Heart right ventricle (tissue), 16 donors: Measurements from ENCODE around the gene VIT. TPM values are rescaled to one million over a fixed set of nuclear protein-coding genes. Genes with fewer than 3 reads are reported as not detected.

Experiments
- ATAC-seq, 8 donors: fragments of 200-7000 bp; cut with Tn5 transposase; one replicate each; pipeline ENCODE4 v1.9.1; 2020; ENCODE audit warnings: mild to moderate bottlenecking in 8 of 8, moderate library complexity in 8 of 8, moderate number of reproducible peaks in 1 of 8
- DNase-seq, 2 donors: peaks; one replicate each; pipeline ENCODE4 v3.0.0-alpha.2; 2020
- H3K27ac ChIP-seq, 10 donors: fragments of 200-600 bp; sonication (generic) in 2 of 10; one replicate each; pipeline versions ENCODE4 v1.5.0 to v1.8.0; 2020 to 2022; ENCODE audit warnings: mild to moderate bottlenecking in 3 of 10
- H3K27me3 ChIP-seq, 7 donors: fragments of 200-600 bp; one replicate each; pipeline ENCODE4 v1.8.0; 2021 to 2022; ENCODE audit warnings: mild to moderate bottlenecking in 2 of 7
- H3K36me3 ChIP-seq, 9 donors: fragments of 200-600 bp; sonication (generic) in 1 of 9; one replicate each; pipeline versions ENCODE4 v1.5.0 to v1.8.0; 2020 to 2022; ENCODE audit warnings: mild to moderate bottlenecking in 2 of 9
- H3K4me1 ChIP-seq, 9 donors: fragments of 200-600 bp; sonication (generic) in 1 of 9; one replicate each; pipeline versions ENCODE4 v1.5.0 to v1.8.0; 2020 to 2022; ENCODE audit warnings: mild to moderate bottlenecking in 4 of 9
- H3K4me3 ChIP-seq, 10 donors: fragments of 200-600 bp; sonication (generic) in 2 of 10; one replicate each; pipeline versions ENCODE4 v1.5.0 to v1.8.0; 2020 to 2022; ENCODE audit warnings: mild to moderate bottlenecking in 7 of 10, moderate library complexity in 2 of 10
- H3K9me3 ChIP-seq, 11 donors: fragments of 200-600 bp in 10 of 11; sonication (generic) in 2 of 11; one replicate each; pipeline versions ENCODE4 v1.5.0 to v1.8.0; 2013 to 2022; ENCODE audit warnings: mild to moderate bottlenecking in 2 of 11, control low read depth in 1 of 11, moderate library complexity in 1 of 11
- CTCF ChIP-seq, 9 donors: fragments of 200-600 bp; sonication (generic) in 2 of 9; IDR thresholded peaks; one replicate each; pipeline versions ENCODE4 v1.5.0 to v1.8.0; 2021 to 2022; ENCODE audit warnings: antibody characterized with exemption in 9 of 9, mild to moderate bottlenecking in 5 of 9, moderate library complexity in 1 of 9
- WGBS, 2 donors: extraction: QIAGEN DNeasy Blood & Tissue Kit; methylation state at CpG; one replicate each; pipeline ENCODE4 v1.1.7; 2013; ENCODE audit warnings: inconsistent platforms in 1 of 2; 5-methylcytosine and 5-hydroxymethylcytosine counted together
- intact Hi-C, 10 donors: fragments of 100-400 bp; cut with DNase I; formaldehyde crosslinking; loops; one replicate each; pipeline versions ENCODE4 v1.11.1 to v1.14.2; 2022
- polyA plus RNA-seq, 2 donors: library from polyadenylated mRNA; stranded (reverse); fragments of 200-250 nt; gene quantifications; one replicate each; pipeline ENCODE4 v1.2.3, GENCODE V29; 2013
- total RNA-seq, 10 donors: library from RNA; stranded (reverse); fragmentation: NEBNext Ultra II Directional in 3 of 10; extraction: Animal tissue kit (Norgen Biotek cat#: 25700) in 3 of 10; gene quantifications; one replicate each; pipeline versions ENCODE4 v1.2.1 to v1.2.4, GENCODE V29; 2021 to 2023
- donor health status: Arrhythmogenic right ventricular cardiomyopathy.
- donor health status: ischemic (EF 13 %, LVEDD 7.1; RV severe dilation, severe dysfunction).
- donor health status: healthy with polysubstance abuse.
- donor health status: DM: no; HTN: yes; CAD: no.
- donor health status: DM: no; HTN: no; CAD: no.
- donor health status: ischemic (EF 25% LVEDD 6.9; RV normal size, moderate dysfunction).
- donor health status: ischemic (EF 25% LVEDD 5.7; RV mildly dilated, moderate dysfunction).
- donor health status: healthy.
- donor health status: DM: yes; HTN: yes; CAD: no.
- donor health status: Ischemic cardiomyopathy.
- donor health status: ischemic (EF 35%, LVEDD 5.7; RV mildly dilated, moderate dysfunction).
- donor health status: nonischemic (EF 11% LVEDD 7.7; RV severe dilation, severe dysfunction).
- donor health status: DM: yes; HTN: yes; CAD: no.
- donor health status: PGD.
- donor health status: ischemic (EF 29% LVEDD 5.4; RV normal size, mild dysfunction).
- donor health status: nonischemic (EF 23%, LVEDD 6.1; RV moderate dilation, normal function).

VIT gene
- total and polyA plus RNA-seq, 12 donors = 1.2 to 23.6 (median 4.7) TPM

GRCh38 chr2:36802952-36803351, 106.4 kb downstream of the VIT start:
- ATAC-seq = no peak
- 85 to 88% methylated on average over 3 of the region's 3 CpGs for WGBS, 2 donors

GRCh38 chr2:36805635-36806224, 109.2 kb downstream of the VIT start:
- Histone ChIP-seq H3K9me3 (peaks cover 0 to 8% (median 0%) of the 10 kb centered on the region in 11 donors), H3K36me3 (no peaks in the 10 kb centered on the region), H3K27ac (no peak overlapping the region), H3K4me3 (no peak overlapping the region), H3K4me1 (no peaks in the 10 kb centered on the region), H3K27me3 (peaks cover 0 to 3% (median 0%) of the 10 kb centered on the region in 7 donors)
- ATAC-seq (no peak), DNase-seq (no peak)
- 89% methylated on average over 11 of the region's 11 CpGs for WGBS, 2 donors
- intact Hi-C loops = no loop called here
- TF ChIP-seq CTCF (IDR thresholded peaks at IDR 0.05) = no peak

More at GRCh38 chr2:36802952-36803351, 106.4 kb downstream of the VIT start:
- Histone ChIP-seq H3K27ac (no peak overlapping the region), H3K27me3 (peaks cover 0 to 6% (median 0%) of the 10 kb centered on the region in 7 donors), H3K4me1 (no peaks in the 10 kb centered on the region), H3K4me3 (no peak overlapping the region), H3K36me3 (no peaks in the 10 kb centered on the region), H3K9me3 (peaks cover 0 to 8% (median 0%) of the 10 kb centered on the region in 11 donors)
- intact Hi-C loops = no loop called here
- no peak for DNase-seq
- TF ChIP-seq CTCF (IDR thresholded peaks at IDR 0.05) = no peak

GRCh38 chr2:36807223-36807886, 110.8 kb downstream of the VIT start:
- 76% methylated on average over 5 of the region's 5 CpGs for WGBS, 2 donors
- Histone ChIP-seq H3K4me1 (no peaks in the 10 kb centered on the region), H3K9me3 (peaks cover 0 to 8% (median 0%) of the 10 kb centered on the region in 11 donors), H3K27ac (no peak overlapping the region), H3K27me3 (peaks cover 0 to 3% (median 0%) of the 10 kb centered on the region in 7 donors), H3K4me3 (no peak overlapping the region), H3K36me3 (no peaks in the 10 kb centered on the region)
- intact Hi-C loops = no loop called here
- ATAC-seq (no peak), DNase-seq (no peak)
- no peak for TF ChIP-seq CTCF (IDR thresholded peaks at IDR 0.05)

- WGBS, 2 donors = 94 to 95% methylated on average over 35 of the region's 35 CpGs
- Histone ChIP-seq H3K4me3 (no peak overlapping the region), H3K9me3 (peaks cover 0 to 2% (median 0%) of the 10 kb centered on the region in 11 donors), H3K27ac (no peak overlapping the region), H3K27me3 (peaks cover 0 to 3% (median 0%) of the 10 kb centered on the region in 7 donors), H3K36me3 (no peaks in the 10 kb centered on the region), H3K4me1 (no peaks in the 10 kb centered on the region)
- ATAC-seq (peak in 1 of 8 donors; percentile 38), DNase-seq (no peak)
- TF ChIP-seq CTCF (IDR thresholded peaks at IDR 0.05) = no peak
- intact Hi-C loops = no loop called here
Measured at GRCh38 chr2:36808386-36809068, 112.0 kb downstream of the VIT start.
